ENCODE data around the gene TMEM190.

DNA sequence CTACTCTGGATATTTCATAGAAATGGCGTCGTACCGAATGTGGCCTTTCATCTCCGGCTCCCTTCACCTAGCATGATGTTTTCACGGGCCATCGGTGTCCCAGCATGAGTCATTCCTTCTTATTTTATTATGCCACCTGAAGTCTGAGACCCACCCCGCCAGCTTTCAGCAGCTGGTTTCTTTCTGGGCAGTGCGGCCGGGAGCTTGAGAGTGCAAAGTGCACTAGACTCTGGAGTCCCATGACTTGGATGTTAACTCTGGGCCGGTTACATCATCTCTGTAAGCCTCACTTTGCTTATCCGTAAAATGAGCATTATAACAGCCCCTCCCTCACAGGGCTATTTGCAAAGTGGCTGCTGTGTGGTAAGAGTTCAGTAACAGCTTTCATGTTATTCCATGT is 42.8 kb upstream of the TMEM190 start:
- TF ChIP-seq POLR2A (IDR thresholded peaks at IDR 0.05) (no peak), POLR2AphosphoS5 (IDR thresholded peaks at IDR 0.05) (no peak), EP300 (IDR thresholded peaks at IDR 0.05) (no peak)
- TF ChIP-seq, protein P1, sequence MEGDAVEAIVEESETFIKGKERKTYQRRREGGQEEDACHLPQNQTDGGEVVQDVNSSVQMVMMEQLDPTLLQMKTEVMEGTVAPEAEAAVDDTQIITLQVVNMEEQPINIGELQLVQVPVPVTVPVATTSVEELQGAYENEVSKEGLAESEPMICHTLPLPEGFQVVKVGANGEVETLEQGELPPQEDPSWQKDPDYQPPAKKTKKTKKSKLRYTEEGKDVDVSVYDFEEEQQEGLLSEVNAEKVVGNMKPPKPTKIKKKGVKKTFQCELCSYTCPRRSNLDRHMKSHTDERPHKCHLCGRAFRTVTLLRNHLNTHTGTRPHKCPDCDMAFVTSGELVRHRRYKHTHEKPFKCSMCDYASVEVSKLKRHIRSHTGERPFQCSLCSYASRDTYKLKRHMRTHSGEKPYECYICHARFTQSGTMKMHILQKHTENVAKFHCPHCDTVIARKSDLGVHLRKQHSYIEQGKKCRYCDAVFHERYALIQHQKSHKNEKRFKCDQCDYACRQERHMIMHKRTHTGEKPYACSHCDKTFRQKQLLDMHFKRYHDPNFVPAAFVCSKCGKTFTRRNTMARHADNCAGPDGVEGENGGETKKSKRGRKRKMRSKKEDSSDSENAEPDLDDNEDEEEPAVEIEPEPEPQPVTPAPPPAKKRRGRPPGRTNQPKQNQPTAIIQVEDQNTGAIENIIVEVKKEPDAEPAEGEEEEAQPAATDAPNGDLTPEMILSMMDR (IDR thresholded peaks at IDR 0.05): no peak

Measured in gastroesophageal sphincter (tissue), 3 donors.